GDM1 (cell line): ENCODE results near the gene CPLX1.
"Not testable (repeated sequence)": the region's sequence is repeated elsewhere in the genome, so short reads cannot be mapped to it uniquely, and the experiment has no call there.

Source experiments
- DNase-seq: peaks from one replicate; lab custom pipeline; 2025; lab: John Stamatoyannopoulos, UW

CPLX1 gene

GRCh38 chr4:754221-755120 lies 71.5 kb downstream of the CPLX1 start:
- DNase-seq = no peak

- DNase-seq = not testable (repeated sequence)
Measured at GRCh38 chr4:753186-753585, 72.7 kb downstream of the CPLX1 start.

GRCh38 chr4:752196-752861 lies 73.6 kb downstream of the CPLX1 start:
- DNase-seq = no peak

GRCh38 chr4:751676-752075 lies 74.3 kb downstream of the CPLX1 start:
- no peak for DNase-seq

- DNase-seq = no peak
Measured at GRCh38 chr4:749698-750666, 75.9 kb downstream of the CPLX1 start.

GRCh38 chr4:748461-748860 lies 77.5 kb downstream of the CPLX1 start:
- DNase-seq = no peak

- no peak for DNase-seq
Measured at GRCh38 chr4:747546-748170, 78.3 kb downstream of the CPLX1 start.

GRCh38 chr4:744212-744841 lies 81.6 kb downstream of the CPLX1 start:
- no peak for DNase-seq

GRCh38 chr4:743463-744211 lies 82.3 kb downstream of the CPLX1 start:
- DNase-seq = no peak

GRCh38 chr4:742742-743311 lies 83.1 kb downstream of the CPLX1 start:
- peak; percentile 8 for DNase-seq

- no peak for DNase-seq
Measured at GRCh38 chr4:742096-742741, 83.7 kb downstream of the CPLX1 start.

GRCh38 chr4:740656-741282 lies 85.2 kb downstream of the CPLX1 start:
- DNase-seq = no peak

GRCh38 chr4:740011-740410 lies 85.9 kb downstream of the CPLX1 start:
- no peak for DNase-seq

GRCh38 chr4:739569-739968 lies 86.4 kb downstream of the CPLX1 start:
- no peak for DNase-seq

- DNase-seq = no peak
Measured at GRCh38 chr4:738781-739280, 87.1 kb downstream of the CPLX1 start.

- DNase-seq = not testable (repeated sequence)
Measured at GRCh38 chr4:736561-736960, 89.4 kb downstream of the CPLX1 start.

- DNase-seq = no peak
Measured at GRCh38 chr4:735583-735982, 90.3 kb downstream of the CPLX1 start.
